GM18951 (cell line): ENCODE measurements around the gene KSR1.

Experiments used
- POLR2A ChIP-seq: IDR thresholded peaks from 4 replicates; pipeline ENCODE4 v1.6.1; 2011; ENCODE audit warnings: mild to moderate bottlenecking; ENCODE audit not compliant: insufficient read length, insufficient read depth; ENCODE audit errors: extremely low read depth
- in situ Hi-C: fragments of 300-500 bp; cut with MboI; formaldehyde crosslinking; loops from one replicate; pipeline ENCODE4 v1.12.0; 2022; ENCODE audit warnings: low sequenced_read_pairs, mixed read lengths, inconsistent platforms; ENCODE audit not compliant: unreplicated experiment

KSR1 gene

DNA sequence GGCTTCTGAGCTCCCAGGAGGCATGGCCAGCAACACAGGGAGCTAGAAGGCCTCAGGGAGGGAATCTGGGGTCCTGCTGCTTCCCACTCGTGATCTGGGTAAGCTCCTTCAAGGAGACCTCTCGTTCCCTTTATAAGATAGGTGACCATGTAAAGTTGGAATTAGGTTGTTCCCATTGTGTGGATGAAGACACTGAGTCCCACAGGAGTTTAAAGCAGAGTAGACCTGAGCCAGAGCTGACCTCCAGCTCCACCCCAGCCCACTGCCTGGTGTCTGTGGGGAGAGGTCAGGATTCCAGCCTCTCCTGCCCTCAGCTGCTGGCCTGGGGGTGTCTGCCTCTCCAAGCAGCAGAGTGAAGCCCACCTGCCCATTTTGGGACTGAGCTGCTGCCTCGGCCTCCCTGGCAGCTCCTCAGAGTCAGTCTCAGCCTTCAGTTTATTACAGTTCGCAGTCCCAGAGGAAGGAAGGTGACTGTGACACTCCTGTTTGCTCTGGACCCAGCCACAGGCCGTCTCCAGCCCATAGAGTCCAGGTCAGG lies 141.6 kb downstream of the KSR1 start:
- TF ChIP-seq POLR2A, result no peak
- in situ Hi-C loops, result loop anchor here (10.0 to 25.0 kb wide), 2 partner anchors 223 to 361 kb away; no protein-coding TSS in a partner anchor

DNA sequence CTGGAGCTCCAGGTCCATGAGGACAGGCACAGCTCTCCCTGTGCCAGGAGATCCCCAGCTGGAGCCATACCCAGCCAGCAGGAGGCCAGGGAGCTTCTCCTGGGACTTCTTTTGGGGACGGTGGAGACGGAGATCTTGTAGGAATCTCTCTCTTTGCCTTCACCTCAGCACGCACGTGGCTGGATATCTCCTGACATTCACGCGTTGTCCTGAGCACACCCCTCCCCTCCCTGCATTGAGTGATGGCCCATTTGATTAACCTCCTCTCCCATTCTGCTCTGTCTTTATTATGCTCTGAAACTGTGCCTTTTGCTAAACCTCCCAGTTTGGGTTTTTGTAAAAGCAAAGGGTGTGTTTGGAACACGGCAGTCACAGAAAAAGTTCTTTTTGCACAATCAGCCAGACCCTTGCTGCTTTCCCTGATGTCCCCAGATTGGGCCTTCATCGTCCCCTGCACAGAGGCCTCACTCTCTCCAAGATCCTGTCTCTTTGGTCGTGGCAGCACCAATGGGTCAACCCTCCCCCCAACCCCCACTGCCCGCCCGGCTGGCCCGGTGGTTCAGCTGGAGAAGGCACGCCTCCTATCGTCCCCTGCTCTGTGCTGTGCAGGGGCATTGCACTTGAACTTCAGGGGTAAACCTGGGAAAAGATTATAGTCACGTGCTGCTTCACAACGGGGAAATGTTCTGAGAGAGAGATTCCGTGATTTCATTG lies 142.2 kb downstream of the KSR1 start:
- no peak for TF ChIP-seq POLR2A
- in situ Hi-C loops, result loop anchor here (10.0 to 25.0 kb wide), 2 partner anchors 224 to 361 kb away; no protein-coding TSS in a partner anchor

DNA sequence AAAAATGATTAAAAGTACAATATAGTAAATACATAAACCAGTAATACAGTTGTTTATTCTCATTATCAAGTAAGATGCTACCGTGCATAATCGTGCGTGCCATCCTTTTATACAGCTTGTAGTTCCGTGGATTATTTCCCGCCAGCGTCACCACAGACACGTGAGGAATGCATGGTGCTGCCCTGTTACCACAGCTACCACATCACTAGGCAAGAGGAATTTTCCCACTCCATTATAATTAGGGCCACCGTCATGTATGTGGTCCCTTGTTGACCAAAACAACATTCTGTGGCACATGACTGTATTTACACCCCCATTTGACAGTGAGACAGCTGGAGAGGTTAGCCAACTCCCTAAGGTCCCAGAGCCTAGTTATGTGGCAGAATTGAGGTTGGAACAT lies 144.2 kb downstream of the KSR1 start:
- in situ Hi-C loops, result no loop called here
- TF ChIP-seq POLR2A, result no peak

GRCh38 chr17:27601069-27601974 lies 145.1 kb downstream of the KSR1 start:
- in situ Hi-C loops, result no loop called here
- no peak for TF ChIP-seq POLR2A

- no peak for TF ChIP-seq POLR2A
- in situ Hi-C loops, result no loop called here
These were observed 145.7 kb downstream of the KSR1 start for GRCh38 chr17:27601975-27602302.

DNA sequence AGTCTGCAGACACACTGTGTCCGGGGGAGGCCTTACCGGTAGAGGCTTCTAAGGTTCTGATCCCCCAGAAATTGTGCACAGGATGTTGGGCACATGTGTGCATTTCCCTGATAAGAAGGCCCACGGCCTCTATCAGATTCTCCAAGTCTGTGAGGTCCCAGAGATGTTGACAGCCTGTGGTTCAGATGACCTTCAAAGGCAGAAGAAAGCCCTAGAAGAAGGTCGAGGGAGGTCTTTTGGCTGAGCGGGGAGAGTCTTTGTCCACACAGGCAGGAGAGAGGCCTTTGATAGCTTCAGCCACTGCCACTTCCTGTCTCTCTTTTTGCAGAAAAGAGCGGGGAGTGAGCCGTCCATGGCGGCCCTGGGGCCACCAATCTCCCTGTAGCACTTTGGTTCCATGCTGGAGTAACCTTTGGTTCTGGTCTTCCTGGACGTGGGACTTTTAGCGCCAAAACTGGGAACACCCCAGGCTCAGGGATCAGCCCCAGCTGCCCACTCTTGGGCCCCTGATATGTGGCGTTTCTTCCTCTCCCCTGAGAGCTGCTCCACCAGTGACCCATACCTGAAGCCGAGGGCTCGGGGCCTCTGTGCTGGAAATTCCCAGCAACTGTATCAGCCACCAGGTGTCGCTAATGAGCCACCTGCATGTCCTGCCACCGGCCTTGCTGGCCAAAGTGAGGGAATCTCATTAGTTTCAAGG lies 146.6 kb downstream of the KSR1 start:
- TF ChIP-seq POLR2A, result no peak
- in situ Hi-C loops, result no loop called here

DNA sequence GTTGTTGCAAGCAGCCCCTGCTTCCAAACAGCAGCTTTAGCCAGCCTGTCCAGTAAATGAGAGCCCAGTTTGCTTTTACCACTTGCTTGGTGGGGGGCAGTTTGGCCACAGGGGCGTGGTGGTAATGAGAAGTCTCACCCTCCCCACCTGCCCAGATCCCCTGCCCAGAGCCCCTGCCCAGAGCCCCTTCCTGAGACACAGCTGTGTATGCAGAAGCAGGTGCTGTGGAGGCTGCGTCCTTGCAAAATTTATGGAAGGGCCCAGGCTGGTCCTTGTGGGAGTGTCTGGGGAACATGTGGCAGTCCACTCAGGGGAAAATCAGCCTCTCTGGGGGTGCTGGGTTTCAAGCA lies 147.1 kb downstream of the KSR1 start:
- in situ Hi-C loops, result no loop called here
- TF ChIP-seq POLR2A, result no peak

DNA sequence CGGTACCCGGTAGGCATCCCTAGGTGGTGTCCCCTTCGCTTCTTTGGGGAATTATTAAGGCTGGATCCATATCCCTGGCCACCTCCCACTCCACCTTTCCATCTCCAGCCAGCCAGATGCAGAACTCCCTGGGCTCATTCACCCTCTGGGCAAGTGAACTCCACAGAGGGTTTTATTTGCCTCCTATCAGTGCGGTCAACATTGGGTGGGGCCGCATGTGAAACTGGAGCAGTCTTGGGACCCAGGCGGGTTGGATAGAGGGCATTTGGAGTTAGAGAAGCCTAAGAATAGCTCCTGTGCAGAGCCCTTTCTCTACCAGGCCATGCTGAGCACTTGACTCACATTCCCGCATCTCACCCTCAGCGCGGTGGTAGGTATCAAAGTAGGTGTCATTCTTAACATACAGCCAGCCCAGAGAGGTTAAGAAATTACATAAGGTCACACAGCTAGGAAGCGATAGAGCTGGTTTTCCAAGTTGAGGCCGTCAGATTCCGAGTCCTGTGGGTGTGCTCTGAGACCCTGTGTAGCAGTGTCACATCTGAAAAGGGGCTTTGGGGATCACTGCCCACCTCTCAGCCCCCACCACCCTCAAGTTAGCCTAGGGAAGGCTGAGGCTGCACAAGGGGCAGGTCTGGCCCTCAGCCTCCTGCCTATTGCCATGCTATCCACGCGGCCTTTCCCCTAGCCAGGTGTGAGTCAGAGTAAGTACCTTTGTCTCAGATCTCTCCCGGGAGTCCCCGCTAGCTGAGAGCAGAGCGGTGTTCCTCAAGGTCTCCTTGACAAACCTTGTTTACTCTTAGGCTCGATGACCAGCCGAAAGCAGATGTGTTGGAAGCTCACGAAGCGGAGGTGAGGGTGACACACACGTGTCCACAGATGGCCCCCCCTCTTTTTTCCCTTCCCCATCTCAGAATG lies 147.9 kb downstream of the KSR1 start:
- in situ Hi-C loops, result no loop called here
- TF ChIP-seq POLR2A, result no peak

- in situ Hi-C loops, result no loop called here
- no peak for TF ChIP-seq POLR2A
These were observed 149.2 kb downstream of the KSR1 start for GRCh38 chr17:27605409-27605808.

DNA sequence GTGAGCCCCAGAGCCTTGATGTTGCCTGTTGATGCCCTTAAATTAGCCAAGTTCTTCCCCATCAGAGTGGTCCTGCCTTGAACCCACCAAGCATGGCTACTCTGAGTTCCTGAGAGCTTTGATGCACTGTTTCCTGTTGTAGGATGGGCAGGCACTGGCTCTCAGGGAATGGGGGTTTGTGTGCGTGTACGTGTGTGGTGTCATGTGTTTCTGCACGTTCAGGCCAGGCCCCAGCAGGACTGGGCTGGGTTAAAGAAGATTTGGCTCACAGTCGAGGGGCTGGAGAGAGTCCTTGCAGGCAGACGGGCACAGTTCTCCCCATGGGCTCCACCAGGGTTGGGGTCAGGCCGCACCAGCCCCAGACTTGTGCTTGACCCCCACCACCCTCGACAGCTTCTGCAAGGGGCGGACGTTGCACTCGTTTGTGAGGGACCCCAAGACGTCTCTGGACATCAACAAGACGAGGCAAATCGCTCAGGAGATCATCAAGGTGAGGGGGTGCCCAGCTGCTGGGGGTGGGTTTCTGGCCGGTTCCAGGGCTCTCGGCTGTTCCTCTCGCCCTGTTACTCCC lies 151.4 kb downstream of the KSR1 start:
- TF ChIP-seq POLR2A, result no peak
- in situ Hi-C loops, result no loop called here

DNA sequence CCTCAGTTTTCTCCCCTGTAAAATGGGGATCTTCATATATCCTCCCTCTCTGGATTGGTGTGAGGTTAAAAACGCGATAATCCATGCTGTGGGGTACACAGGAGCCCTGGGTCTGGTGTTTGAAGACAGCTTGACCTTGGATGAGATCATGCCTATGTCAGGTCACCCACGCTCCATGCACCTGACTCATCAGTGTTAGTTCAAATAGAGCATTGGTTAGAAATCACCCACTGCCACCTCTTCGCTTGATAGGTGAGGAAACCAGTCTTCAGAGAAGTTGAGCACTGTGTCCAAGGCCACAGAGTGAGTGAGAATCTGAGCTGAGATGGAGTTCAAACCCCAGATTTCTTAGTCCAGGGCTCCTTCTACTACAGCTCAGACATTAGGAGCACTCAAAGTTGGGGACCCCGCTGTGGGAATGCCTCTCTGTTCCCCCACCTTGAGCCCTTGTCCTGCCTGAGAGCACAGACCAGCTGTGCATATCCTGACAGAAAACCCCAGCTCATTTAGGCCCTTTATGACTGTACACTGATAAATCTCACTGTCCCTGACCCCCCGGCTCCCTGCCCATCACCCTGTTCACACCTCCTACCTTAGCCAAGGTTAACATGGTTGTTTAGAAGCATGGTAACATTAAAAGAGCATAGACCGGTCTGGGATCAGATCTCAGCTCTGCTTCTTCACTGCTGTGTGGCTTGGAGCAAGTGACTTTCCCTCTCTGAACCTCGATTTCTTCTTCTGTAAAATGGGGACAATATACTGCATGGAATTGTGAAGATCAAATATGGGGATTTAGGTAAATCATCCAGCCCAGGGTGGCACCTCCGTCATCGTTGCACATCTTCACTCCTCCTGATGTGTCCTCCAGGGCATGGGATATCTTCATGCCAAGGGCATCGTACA lies 152.3 kb downstream of the KSR1 start:
- no peak for TF ChIP-seq POLR2A
- in situ Hi-C loops, result no loop called here
